Activated gamma-delta T cell (primary cell): ENCODE data around the gene R3HDM2.
"Not testable (repeated sequence)": the region's sequence is repeated elsewhere in the genome, so short reads cannot be mapped to it uniquely, and the experiment has no call there.

Experiments
- DNase-seq: peaks from one replicate; lab custom pipeline; 2025; lab: John Stamatoyannopoulos, UW

R3HDM2 gene

DNA sequence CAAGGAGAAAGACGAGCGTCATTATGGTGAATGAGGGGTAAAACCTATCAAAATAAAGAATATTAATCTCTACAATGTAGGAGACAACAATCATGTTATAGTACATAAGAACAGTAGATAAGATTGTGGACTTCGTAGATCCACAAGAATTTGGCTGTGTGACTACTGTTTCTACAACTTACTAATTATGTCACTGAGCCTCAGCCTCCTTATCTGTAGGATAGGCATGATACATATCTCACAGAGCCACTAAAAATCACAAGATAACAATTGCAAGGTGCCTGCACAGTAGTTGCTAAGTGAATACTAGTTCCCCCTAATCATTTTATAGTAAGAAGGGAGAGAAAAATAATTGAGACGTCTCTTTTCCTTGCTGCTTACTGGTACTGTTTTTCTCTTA is 101.6 kb downstream of the R3HDM2 start:
- no peak for DNase-seq

DNA sequence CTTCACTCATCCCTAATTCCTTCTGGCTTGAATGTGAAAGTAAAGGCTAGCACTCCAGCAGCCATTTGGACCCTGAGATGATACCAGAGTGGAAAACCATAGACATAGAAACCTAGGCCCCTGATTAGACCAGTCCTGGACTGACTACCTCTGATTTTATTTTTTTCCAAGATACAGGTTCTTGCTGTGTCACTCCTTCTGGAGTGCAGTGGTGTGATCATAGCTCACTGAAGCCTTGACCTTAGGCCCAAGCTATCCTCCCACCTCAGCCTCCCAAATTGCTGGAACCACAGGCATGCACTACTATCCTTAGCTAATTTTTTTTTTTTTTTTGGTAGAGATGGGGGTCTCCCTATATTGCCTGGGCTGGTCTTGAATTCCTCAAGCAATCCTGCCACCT is 105.4 kb downstream of the R3HDM2 start:
- no peak for DNase-seq

DNA sequence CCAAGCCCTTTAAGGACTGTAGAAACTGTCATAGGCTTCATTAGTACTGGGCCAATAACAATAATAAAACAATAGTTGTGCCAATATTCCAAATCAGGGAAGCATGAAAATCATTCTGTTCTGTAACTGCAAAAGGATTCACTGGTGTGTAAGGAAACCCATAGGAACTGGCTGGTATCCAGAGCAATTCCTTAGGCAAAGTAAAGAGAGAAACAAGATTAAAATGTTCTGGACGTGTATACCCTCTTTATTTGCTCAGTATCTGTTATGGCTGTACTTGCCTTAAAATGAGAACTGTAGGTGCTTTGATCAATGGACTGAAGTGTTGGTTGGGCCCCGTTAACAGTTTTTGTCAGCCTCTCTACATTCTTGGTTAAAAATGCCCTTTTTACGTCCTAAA is 107.4 kb downstream of the R3HDM2 start:
- no peak for DNase-seq

DNA sequence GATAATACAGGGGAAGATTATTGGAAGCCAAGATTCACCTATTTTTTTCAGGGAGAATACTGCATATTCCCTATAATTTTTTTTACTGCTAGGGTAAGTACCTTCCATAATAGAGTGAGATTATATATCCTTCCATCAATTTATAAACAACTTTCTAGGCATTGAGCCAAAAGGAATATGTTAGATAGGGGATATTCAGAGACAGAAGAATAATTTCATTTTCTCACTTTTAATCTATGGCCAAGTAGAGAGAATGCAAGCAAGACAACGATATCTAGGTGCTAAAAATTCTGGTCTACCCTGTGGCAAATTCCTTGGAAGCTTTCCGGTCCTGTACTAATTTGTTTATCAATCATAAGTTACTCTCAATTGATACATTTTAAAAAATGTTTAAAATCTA is 110.2 kb downstream of the R3HDM2 start:
- no peak for DNase-seq

DNA sequence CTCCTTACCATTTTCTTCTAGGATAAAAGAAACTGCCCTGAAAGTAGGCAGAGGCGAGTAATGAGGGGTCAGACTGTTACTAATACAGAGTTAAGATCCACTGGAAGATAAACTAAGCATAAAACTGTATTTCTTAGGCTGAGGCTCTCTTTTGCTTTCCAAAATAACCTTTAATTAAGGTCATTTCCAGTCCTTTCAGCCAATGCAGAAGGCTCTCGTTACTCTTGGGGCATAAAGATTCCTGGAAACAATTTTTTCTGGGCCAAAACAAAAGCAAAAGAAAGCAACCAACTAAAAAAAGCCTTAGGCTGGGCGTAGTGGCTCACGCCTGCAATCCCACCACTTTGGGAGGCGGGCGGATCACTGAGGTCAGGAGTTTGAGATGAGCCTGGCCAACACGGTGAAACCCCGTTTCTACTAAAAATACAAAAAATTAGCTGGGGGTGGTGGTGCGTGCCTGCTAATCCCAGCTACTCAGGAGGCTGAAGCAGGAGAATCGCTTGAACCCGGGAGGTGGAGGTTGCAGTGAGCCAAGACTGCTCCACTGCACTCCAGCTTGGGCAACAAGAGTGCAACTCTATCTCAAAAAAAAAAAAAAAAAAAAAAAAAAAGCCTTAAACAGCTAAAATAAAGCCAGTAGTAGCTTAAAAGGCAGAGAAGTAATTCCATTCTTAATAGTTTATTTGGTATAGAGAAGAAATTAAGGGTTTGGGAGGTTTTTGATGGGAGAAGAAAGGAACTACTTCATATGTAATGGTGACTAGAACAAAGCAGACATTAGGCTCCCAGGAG is 111.0 kb downstream of the R3HDM2 start:
- DNase-seq, result no peak

DNA sequence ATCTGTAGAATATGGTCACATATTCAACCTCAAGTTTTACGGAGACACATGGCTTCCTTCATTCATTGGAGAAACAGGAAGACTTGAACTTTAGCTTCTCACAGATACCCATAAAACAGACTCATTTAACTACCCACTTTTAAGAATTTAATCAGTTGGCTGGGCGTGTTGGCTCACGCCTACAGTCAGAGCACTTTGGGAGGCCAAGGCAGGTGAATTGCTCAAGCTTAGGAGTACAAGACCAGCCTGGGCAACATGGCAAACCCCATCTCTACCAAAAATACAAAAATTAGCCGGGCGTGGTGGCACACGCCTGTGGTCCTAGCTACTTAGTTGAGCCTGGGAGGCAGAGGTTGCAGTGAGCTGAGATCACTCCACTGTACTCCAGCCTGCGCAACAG is 115.2 kb downstream of the R3HDM2 start:
- DNase-seq, result no peak

DNA sequence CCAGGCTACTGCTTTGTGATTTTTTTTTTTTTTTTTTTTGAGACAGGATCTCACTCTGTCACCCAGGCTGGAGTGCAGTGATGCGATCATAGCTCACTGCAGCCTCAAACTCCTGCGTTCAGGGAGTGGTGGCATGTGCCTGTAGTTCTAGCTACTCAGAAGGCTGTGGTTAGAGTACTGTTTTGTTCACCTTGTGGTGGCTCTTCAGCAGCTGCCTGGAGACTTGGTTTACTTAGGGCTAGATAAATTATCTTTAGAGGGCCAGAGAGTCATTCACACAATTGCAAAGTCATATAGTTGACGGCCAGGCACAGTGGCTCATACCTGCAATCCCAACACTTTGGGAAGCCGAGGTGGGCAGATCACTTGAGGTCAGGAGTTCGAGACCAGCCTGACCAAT is 118.6 kb downstream of the R3HDM2 start:
- DNase-seq, result not testable (repeated sequence)

DNA sequence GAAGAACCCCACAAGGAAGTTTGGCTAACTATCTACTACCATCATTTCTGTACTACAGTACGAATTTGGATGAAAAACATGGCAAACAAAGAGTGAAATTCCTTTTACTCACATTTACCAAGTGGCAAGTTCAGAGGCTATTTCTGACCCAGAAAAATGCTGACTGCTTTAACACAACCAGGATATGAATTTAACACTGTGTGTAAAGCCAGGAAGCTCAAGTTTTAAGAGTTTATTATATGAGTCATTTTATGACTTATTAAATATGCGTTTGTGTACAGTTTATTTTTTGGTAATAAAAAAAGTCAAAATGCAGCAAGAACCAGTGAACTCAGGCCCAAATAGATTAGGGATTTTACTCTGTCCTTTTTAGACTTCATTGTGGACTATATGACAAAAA is 121.4 kb downstream of the R3HDM2 start:
- no peak for DNase-seq

DNA sequence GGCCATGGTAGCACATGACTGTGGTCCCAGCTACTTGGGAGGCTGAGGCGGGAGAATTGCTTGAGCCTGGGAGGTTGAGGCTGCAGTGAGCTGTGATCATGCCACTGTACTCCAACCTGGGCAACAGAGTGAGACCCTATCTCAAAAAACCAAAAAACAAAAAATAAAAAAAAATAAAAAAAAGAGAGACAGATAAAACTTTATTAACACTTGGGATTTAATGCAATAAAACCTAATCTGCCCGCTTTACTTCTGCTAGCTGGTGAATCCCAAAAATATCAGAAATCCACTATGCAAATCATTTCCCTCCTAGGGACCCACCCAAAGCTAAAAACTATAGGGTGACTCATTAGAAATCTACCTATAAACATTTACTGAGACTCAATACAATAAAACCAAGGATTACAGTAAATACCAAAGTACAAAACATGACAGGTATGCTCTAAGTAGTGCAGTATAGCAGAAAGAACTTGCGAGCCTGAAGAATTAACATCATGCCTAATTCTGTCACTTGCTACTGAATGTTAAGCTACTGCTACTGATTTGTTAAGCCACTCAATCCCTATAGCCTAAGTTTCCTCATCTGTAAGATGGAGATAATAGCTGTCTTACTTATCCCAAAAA is 129.8 kb downstream of the R3HDM2 start:
- no peak for DNase-seq

DNA sequence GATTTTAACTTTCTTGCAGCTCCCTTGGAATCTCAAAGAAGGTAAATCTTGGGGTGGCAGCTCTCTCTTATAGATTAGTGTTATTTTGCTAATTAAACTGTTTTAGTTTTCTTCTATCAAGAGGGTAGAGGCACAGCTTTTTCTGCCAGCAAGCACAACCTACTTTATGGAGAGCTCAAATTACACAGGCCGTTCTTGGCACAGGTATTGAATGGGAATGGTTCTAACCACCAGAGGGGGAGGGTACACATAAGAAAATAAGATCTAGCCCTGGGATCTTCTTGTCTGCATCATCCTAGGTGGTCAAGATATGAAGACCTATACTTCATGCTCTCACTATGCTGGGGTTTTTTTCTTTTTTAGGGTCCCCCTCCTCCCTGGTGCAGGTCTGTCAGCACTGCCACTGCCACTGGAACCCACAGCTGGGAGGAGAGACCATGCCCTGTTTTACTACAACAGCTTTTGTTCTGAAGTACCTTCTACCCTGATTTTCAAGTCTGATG is 131.3 kb downstream of the R3HDM2 start:
- no peak for DNase-seq

DNA sequence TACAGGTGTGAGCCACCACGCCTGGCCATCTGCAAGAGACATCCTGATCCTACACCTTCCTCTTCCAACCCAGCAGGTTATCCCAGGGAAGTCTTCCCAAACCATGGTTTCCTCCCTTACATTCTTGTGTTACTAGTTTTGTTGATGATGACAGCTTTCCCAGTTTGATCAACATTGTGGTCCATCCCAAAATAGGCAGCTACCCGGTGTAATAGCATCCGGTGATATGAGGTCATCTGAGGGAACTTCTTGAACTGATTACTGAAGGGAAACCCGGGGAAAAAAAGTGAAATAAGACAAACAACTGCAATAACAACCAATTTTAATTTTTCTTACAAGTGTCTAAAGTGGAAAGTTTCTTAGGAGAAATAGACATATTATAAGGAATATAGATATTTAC is 134.6 kb downstream of the R3HDM2 start:
- no peak for DNase-seq

DNA sequence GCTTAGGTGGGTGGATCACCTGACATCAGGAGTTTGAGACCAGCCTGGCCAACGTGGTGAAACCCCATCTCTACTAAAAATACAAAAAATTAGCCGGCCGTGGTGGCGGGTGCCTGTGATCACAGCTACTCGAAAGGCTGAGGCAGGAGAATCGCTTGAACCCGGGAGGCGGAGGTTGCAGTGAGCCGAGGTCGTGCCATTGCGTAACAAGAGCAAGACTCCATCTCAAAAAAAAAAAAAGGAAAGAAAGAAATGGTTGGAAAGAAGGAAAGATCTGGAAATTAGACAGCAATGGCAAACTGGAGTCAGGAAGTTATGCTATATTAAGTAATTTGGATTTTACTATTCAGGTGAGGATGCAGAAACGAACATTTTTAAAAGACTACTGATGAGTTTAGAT is 148.8 kb downstream of the R3HDM2 start:
- DNase-seq, result not testable (repeated sequence)

DNA sequence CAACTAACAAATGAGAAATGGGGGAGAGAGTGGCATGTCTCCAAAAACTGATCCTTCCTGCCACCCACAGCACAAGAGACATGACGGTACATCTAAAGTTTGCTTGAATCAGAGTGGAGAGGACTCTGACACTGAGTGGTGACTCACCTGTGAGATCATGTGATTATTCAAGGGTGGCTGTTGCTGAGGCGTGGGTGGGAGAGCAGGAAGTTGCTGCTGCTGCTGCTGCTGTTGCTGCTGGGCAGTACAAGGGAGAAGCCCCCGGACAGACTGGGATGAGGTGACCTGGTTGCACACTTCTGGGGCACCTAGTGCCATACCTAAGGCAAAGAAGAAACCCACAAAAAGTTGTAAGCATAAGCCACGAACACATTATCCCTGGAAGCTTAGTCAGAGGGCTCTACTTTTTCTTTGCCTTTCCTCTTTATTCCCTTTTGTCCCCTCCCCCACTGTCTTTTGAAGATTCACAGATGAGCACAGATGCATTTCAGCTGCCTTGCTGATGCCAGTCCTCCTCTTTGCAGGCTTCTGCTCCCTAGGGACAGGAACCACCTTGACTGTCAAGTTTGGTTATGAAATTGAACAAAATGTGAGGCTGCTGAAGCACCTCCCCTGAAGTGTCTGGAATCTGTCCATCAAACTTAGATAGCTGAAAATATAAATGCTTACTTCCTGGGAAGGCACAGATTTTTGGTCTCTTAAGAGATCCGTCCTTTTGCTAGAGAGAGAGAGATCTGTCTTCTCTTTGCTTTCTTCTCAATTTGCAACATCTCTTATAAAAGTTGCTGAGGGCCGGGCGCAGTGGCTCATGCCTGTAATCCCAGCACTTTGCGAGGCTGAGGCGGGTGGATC is 150.4 kb downstream of the R3HDM2 start:
- no peak for DNase-seq

DNA sequence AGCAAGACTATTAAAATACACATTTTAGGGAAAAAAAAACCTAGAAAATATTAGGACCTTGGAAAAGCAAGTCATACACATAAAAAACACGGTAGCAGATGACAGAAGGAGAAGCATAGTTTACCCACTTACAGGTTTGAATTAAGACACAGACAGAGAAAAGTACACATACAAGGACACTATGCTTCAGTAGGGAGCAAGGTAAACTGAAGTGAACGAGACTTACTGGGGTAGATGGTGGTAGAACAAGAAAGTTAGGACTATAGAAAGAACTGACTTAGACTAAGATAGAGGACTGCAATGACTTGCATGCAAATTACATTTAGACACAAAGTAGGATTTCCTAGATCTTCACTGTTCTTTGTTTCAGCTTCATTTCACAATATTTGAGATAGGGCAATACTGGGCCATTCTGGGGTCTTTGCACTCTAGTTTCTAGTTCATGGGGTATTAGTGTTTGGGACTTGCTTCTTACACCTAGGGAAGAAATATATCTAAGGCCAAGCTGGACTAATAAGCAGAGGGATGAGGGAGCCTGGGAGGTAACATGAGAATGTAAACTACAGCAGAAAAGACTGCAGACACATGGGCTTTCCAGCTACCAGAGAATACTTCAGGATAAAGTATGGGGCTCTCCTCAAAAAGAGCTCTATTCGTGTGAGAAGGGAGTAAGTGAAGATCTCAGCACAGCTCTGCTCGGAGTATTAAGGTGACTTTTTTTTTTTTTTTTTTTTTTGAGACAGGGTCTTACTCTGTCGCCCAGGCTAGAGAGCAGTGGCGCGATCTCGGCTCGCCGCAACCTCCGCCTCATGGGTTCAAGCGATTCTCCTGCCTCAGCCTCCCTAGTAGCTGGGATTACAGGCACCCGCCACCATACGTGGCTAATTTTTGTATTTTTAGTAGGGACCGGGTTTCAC is 152.1 kb downstream of the R3HDM2 start:
- no peak for DNase-seq

DNA sequence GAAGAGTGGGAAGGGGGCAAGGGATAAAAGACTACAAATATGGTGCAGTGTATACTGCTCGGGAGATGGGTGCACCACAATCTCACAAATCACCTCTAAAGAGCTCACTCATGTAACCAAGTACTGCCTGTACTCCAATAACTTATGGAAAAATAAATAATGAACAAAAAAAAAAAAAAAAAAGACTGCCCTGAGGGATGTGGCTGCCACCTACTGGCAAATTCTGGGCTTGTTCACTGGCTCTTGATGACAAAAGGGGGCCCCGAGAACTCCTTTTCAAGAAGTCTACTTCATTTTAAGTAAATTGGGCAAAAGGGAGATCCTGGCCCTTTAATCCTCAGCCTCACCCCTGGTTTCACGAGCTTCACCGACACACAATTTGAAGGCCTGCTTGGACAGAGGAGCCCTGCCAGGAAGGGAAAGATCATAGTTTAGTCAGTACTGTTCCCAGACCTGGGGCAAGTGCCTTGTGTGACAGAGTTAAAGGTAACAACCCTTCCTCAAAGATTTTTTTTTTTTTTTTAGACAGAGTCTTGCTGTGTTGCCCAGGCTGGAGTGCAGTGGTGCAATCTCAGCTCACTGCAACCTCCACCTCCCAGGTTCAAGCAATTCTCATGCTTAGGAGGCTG is 153.8 kb downstream of the R3HDM2 start:
- DNase-seq, result no peak

DNA sequence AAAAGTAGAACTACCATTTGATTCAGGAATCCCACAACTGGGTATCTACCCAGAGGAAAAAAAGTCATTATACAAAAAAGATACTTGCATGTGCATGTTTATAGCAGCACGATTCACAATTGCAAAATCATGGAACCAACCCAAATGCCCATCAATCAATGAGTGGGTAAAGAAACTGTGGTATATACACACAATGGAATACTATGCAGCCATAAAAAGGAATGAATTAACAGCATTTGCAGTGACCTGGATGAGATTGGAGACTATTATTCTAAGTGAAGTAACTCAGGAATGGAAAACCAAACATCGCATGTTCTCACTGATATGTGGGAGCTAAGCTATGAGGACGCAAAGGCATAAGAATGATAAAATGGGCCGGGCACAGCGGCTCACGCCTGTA is 154.6 kb downstream of the R3HDM2 start:
- DNase-seq, result not testable (repeated sequence)

DNA sequence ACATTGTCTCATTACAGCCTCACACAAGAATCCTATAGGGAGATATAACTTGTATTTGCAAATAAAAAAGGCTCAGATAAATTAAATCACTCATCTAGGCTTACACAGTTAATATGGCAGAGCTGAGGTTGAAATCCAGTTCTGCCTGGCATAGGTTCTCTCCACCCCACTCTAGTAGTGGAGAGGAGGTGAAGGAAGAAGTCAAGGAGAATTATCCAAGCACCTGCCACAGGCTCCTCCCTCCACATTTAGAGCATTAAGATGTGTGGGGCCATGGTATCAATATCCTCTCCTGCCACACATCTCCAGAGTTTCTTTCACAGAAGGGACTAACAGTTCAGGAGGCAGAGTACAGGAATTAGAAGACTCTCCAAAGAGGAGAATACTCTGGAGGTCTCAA is 157.3 kb downstream of the R3HDM2 start:
- no peak for DNase-seq

DNA sequence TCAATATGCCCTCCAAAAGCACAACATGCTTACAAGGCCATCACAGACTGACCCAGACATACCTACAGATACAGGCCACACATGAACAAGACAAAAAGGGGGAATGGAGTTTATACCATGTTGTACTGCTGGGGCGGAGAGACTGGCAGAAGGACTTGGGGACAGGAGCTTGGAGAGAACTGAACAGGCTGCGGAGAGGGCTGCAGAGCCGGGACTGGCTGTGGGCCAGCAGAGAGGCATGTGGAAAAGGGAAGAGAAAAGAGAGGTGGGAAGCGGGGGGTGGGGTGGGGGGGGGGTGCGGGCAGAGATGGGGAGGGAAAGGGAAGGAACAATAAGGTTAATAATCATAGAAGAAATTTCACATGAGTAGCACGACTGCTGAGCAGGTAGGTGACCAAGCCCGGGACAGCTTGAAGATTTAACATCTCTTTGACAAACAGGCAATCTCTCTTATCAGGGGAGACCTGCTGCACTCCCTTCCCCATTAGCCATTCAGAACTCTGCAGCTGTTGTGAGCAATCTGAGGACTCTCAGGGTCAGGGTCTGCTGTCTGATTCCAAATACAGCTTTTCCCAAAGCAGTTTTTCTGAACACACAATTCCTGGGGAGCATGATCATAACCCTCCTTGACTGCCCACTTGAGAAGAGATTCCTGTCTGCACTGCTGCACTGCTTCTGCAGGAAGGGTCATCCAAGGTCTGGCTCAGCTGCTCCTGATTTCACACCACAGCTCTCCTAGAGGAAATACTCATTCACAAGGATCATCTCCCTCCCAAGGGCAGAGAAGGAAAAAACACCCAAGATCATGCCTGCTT is 158.3 kb downstream of the R3HDM2 start:
- DNase-seq, result no peak

DNA sequence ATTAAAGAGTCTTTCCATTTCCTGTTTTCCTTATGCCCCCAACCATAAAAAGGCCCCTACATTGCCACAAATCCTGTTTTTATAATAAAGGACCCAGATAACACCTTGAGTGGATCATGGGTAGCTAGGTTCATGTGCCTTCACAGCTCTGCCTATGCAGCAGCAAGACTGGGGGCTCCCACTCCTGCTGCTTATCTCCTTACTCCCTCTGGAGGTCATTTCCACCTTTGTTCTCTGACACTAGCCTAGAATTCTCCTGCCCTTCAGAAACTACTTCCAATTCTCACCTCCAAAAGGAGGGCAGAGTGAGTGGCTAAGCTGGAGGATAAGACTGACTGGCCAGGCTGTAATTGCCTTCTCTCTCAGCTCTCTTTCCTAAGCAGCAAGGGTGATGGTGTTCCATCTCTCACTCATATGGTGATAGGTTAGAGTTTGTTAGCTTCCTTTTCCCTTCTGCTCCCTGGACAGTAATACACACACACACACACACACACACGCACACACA is 159.8 kb downstream of the R3HDM2 start:
- DNase-seq, result no peak

DNA sequence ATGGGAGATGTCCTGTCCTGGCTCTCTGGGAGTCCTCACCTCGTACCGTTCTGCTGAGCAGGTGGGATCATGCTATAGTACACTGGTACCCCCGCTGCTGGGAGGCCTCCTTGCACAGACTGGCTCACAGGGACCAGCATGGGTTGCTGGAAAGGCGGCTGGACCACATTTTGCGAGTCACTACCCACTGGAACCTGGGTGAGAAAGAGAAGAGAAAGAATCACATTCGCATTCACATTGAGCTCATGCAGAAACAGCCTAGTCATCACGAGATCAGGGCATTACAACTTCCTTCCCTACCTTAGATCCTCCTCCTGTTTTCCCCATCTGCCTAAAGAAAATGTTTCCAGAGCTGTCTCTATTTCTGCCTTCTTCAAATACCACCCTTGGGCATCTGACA is 162.6 kb downstream of the R3HDM2 start:
- DNase-seq, result no peak
